HG03558 (cell line): Measurements from ENCODE around the gene TMEM107.
A peak's percentile ranks its signal among the peaks of the same experiment; 100 is the strongest.
"Not testable (repeated sequence)": the region's sequence is repeated elsewhere in the genome, so short reads cannot be mapped to it uniquely, and the experiment has no call there.

Experiments used
- ATAC-seq: cut with Tn5 transposase; IDR thresholded peaks from one replicate; pipeline ENCODE4 v1.9.1; 2021; ENCODE audit warnings: moderate number of reproducible peaks; ENCODE audit not compliant: unreplicated experiment; ENCODE audit errors: extremely low read depth

The TMEM107 gene

GRCh38 chr17:8189711-8190477 lies 13.7 kb upstream of the TMEM107 start, which contains the start of gene BORCS6:
BORCS6 (minus strand) TSS chr17:8190180; CDS start chr17:8190140, 40 bp downstream.
- peak; percentile 42 for ATAC-seq

- ATAC-seq: no peak
Observed at GRCh38 chr17:8189041-8189710, 13.0 kb upstream of the TMEM107 start.

DNA sequence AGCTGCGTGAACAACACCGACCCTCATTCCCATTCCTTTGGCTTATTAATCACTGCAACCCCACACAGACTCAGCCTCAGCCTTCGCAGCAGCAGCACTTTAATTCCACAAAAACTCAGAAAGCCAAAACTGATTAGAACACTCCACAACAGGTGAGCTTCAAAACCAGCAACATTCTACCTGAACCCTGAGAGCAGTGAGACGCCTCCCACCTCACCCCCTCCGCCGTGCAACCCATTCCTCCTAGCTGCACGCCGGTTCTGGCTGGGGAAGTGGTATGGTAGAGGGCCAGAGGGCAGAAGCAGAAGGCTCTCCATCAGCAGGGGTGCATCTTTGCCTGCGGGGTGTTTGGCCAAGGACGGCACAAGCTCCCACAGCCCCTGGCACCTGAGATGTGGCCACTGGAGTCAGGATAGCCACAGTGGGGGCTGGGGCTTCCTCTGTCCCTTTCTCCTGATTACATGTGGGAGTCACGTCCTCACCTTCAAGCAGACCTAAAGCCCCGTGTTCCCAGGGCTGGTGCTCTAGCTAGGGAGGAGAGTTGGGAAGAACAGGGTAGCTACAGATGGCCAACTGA lies 12.2 kb upstream of the TMEM107 start:
- no peak for ATAC-seq

DNA sequence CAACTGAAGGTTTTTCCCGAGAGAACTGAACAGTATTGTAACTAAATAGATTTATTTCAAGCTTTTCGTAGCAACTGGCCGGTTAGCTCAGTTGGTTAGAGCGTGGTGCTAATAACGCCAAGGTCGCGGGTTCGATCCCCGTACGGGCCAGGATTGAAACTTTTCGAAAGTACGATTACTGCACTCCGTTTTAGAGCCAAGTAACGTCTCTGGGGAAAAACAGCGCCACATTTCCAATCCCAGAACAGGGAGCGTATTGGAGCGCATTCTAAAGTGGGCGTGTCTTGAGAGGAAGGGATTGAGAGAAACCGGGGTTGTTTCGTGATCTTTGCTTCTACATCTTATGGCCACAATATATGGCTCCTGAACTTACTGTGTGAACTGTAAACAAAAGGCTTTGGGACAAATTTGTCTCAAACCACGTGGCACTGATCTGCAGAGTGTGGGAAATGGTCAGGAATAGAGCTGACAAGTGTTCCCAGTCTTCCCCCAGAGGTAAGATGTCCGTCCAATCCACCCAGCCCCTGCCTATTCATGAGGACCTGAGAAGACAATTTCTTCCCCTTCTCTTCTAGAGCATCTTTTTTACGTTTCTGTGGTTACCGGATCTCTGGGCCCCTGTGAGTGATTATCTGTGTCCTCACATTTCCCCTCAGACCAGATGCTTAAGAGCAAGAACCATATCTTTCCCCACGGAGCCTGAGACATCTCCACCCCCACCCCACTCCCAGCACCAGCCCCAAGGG lies 11.5 kb upstream of the TMEM107 start:
- ATAC-seq: no peak

GRCh38 chr17:8186787-8187516 lies 10.8 kb upstream of the TMEM107 start:
- no peak for ATAC-seq

- no peak for ATAC-seq
Observed at GRCh38 chr17:8186446-8186786, 10.2 kb upstream of the TMEM107 start.

DNA sequence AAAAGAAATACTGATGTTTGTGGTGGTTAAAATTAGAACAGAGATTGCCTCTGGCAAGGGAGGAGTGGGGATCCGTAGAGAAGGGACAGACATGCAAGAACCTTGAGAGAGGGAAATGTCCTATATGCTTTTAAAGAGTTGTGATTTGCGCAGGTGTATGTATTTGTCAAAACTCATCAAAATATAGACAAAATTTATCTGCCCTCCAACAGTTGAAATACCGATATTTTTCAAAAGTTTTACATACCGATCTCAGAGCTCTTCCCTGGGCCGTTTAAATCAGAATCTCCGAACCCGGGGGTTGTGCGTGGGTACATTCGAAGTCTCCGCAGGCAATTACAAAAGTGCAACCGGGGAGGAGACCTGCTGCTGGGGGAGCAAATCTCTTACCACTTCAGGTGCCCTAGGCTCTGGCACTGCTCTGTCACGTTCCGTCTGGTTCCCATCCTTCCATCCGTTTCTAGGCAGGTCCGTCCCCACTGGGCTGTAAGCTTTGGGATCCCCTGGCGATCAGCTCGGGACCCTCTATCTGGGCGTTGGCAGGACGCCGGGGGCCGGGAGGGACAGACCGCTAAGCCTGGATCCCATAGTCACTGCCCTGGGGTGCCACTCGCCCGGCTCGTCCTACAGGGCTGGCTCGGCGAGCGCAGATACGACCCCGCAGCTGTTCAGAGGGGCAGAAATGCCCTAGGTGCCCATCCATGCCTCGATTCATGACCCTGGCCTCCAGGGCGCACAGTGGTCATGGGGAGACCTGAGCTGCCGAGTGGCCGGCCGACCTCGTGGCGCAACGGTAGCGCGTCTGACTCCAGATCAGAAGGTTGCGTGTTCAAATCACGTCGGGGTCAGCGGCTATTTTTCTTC lies 9.6 kb upstream of the TMEM107 start:
- no peak for ATAC-seq

- ATAC-seq: no peak
Observed at GRCh38 chr17:8176998-8177731, 985 bp upstream of the TMEM107 start.

GRCh38 chr17:8175795-8176196 lies 384 bp downstream of the TMEM107 start:
- ATAC-seq: no peak

DNA sequence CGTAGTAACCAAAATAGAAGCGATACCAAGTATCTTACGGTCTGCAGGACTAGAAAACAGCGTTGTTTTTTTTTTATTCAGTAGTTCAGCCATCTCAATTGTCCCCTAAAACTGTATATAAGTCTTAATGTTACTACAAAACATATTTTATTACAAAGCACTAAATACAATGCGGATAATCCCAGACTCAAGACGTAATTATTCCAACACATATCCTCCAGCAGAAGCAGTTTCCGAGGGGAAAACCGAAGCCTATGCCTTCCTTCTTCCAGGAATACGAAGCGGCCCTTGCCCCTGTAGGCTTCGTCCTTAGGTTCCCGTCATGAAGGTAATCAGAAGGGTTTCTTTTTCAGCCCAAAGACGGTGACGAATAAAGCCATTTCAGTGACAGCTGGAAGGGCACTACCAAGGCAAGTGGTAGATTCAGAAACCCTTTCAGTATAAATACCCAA lies 2.3 kb downstream of the TMEM107 start:
- ATAC-seq: no peak

DNA sequence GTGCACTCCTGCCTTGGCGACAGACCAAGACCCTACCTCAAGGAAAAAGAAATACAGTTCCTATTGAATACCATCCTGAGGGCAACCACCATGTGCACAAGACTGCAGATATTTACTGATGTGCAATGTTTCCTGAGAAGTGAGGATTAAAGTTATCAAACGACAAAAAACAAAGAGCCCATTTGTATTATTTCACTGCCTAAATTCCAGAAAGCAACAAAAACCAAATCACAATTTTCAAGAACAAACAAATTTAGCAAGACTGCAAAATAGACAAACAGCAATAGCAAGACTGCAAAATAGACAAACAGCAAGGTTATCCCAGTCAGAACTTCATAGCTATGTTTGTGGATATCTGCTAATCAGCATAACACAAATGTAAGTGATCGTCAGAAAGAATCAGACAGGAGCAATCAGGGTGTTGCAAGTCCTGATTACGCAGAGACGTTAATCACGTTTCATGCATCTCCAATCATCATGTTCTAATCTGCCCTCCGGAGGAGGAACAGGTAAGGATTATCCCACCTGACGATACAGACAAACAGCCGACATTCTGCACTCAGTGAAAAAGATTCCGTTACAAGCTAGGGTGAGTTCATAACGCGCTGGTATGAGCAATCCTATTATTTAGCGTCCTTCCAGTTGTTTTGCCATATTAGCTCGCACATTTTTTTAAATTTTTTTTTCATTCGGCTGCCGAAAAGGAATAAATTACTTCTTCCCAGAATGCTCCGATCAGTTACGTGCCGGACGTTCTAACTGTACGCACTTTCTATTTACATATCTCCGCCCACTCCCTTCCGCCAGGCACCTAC lies 2.9 kb downstream of the TMEM107 start:
- peak; percentile 44 for ATAC-seq

DNA sequence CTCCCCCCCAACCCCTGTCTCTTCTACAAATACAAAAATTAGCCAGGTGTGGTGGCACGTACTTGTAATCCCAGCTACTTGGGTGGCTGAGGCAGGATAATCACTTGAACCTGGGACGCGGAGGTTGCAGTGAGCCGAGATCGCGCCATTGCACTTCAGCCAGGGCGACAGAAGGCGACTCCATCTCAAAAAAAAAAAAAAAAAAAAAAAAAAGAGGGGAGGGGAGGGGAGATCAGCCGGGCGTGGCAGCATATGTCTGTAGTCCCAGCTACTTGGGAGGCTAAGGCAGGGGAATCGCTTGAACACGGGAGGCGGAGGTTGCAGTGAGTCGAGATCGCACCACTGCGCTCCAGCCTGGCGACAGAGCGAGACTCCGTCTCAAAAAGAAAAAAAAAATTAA lies 6.0 kb downstream of the TMEM107 start:
- not testable (repeated sequence) for ATAC-seq

- ATAC-seq: no peak
Observed at GRCh38 chr17:8167526-8167925, 8.7 kb downstream of the TMEM107 start.

DNA sequence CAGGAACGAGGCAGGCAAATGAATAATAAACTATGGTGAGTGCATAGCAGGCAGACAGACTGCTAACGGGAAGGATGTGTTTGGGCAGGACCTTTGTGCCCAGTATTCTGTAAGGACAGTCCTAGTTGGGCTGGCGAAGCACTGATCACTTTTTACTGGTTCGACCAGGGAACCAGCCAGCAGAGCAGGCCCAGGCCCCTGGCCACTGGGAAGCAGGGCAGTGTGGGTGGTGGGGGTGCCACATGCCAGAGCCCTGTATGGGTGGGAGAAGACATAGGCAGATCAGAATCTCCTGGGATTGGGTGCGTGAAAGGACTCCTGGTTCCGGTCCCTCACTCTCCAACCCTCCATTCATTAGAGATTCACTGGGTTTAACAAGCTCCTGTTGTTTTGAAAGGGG lies 9.4 kb downstream of the TMEM107 start:
- ATAC-seq: no peak

DNA sequence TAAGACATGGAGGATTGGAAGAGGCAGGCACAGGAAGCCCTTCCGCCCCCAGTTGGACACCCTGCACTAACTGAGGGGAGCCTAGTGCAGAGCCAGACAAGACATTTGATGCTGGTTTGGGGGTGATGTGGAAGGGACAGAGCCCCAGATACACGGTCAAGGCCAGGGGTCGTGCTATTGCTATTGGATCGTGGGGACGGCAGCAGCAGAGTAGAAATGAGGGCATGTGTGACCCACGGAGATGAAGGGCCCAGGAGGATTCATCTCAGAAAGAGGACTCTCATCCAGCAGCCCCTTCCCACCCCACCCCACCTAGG lies 11.4 kb downstream of the TMEM107 start:
- ATAC-seq: no peak

GRCh38 chr17:8163978-8164814 lies 12.0 kb downstream of the TMEM107 start:
- ATAC-seq: no peak
